Fibroblast of skin of right biceps (primary cell): ENCODE data around the gene TTLL3.
"Not testable (repeated sequence)": the region's sequence is repeated elsewhere in the genome, so short reads cannot be mapped to it uniquely, and the experiment has no call there.

ENCODE experiments used
- DNase-seq: peaks from one replicate; pipeline ENCODE4 v3.0.0-alpha.2; 2013

The TTLL3 gene

GRCh38 chr3:9809615-9810432, at the start of gene TTLL3:
TSS of gene TTLL3 (plus strand) at chr3:9810262. CDS start at chr3:9810662, 400 bp downstream.
- peak; percentile 65 for DNase-seq

- no peak for DNase-seq
Measured at GRCh38 chr3:9760779-9761505, 49.1 kb upstream of the TTLL3 start.

GRCh38 chr3:9761919-9762318, 48.1 kb upstream of the TTLL3 start:
- DNase-seq = no peak

GRCh38 chr3:9762871-9763270, 47.2 kb upstream of the TTLL3 start:
- no peak for DNase-seq

GRCh38 chr3:9765865-9766264, 44.2 kb upstream of the TTLL3 start:
- DNase-seq = no peak

GRCh38 chr3:9767418-9767817, 42.6 kb upstream of the TTLL3 start:
- DNase-seq = no peak

GRCh38 chr3:9768141-9768775, 41.8 kb upstream of the TTLL3 start:
- no peak for DNase-seq

GRCh38 chr3:9769012-9769411, 41.0 kb upstream of the TTLL3 start:
- DNase-seq = no peak

GRCh38 chr3:9769426-9770275, 40.4 kb upstream of the TTLL3 start, which contains the start of gene CAMK1:
TSS of gene CAMK1 (minus strand) at chr3:9769947. CDS start at chr3:9767749, 2,198 bp downstream.
- DNase-seq = peak; percentile 73

- no peak for DNase-seq
Measured at GRCh38 chr3:9770276-9770812, 39.7 kb upstream of the TTLL3 start.

- not testable (repeated sequence) for DNase-seq
Measured at GRCh38 chr3:9771007-9771406, 39.1 kb upstream of the TTLL3 start.

- DNase-seq = no peak
Measured at GRCh38 chr3:9776896-9777693, 33.0 kb upstream of the TTLL3 start.

GRCh38 chr3:9777694-9778021, 32.4 kb upstream of the TTLL3 start:
- no peak for DNase-seq

GRCh38 chr3:9778143-9779074, 31.7 kb upstream of the TTLL3 start:
- DNase-seq = peak; percentile 70

GRCh38 chr3:9779075-9779593, 30.9 kb upstream of the TTLL3 start:
- DNase-seq = no peak

- DNase-seq = no peak
Measured at GRCh38 chr3:9779721-9780457, 30.2 kb upstream of the TTLL3 start.

GRCh38 chr3:9780458-9780812, 29.6 kb upstream of the TTLL3 start:
- no peak for DNase-seq

GRCh38 chr3:9780910-9781309, 29.2 kb upstream of the TTLL3 start:
- DNase-seq = no peak

- no peak for DNase-seq
Measured at GRCh38 chr3:9781551-9781950, 28.5 kb upstream of the TTLL3 start.
